ENCODE data around the gene SSBP3.
"Not testable (repeated sequence)": the region's sequence is repeated elsewhere in the genome, so short reads cannot be mapped to it uniquely, and the experiment has no call there.

The SSBP3 gene

GRCh38 chr1:54237586-54237985 lies 168.6 kb downstream of the SSBP3 start:
- Histone ChIP-seq H3K36me3 (ENCODE audit: control insufficient read depth, low read depth, low read length) (peaks cover 37% of the 10 kb centered on the region), H3K4me1 (ENCODE audit: control insufficient read depth, low read depth, low read length) (no peaks in the 10 kb centered on the region), H3K9me3 (ENCODE audit: control insufficient read depth, low read depth, low read length) (no peaks in the 10 kb centered on the region), H3K9ac (ENCODE audit: low read length) (no peak overlapping the region), H3K27me3 (ENCODE audit: control insufficient read depth, insufficient read depth, low read length) (no peaks in the 10 kb centered on the region), H3K27ac (ENCODE audit: low read length) (no peak overlapping the region), H3K4me3 (ENCODE audit: low read length) (no peak overlapping the region)

- Histone ChIP-seq H3K27me3 (ENCODE audit: control insufficient read depth, insufficient read depth, low read length) (no peaks in the 10 kb centered on the region), H3K36me3 (ENCODE audit: control insufficient read depth, low read depth, low read length) (peaks cover 25% of the 10 kb centered on the region), H3K4me3 (ENCODE audit: low read length) (no peak overlapping the region), H3K9me3 (ENCODE audit: control insufficient read depth, low read depth, low read length) (no peaks in the 10 kb centered on the region), H3K9ac (ENCODE audit: low read length) (no peak overlapping the region), H3K4me1 (ENCODE audit: control insufficient read depth, low read depth, low read length) (no peaks in the 10 kb centered on the region), H3K27ac (ENCODE audit: low read length) (no peak overlapping the region)
These were observed 171.9 kb downstream of the SSBP3 start for GRCh38 chr1:54234284-54234683.

- not testable (repeated sequence) for H3K4me3 ChIP-seq (ENCODE audit: low read length); H3K27me3 ChIP-seq (ENCODE audit: control insufficient read depth, insufficient read depth, low read length); H3K9me3 ChIP-seq (ENCODE audit: control insufficient read depth, low read depth, low read length); H3K27ac ChIP-seq (ENCODE audit: low read length); H3K9ac ChIP-seq (ENCODE audit: low read length); H3K4me1 ChIP-seq (ENCODE audit: control insufficient read depth, low read depth, low read length)
- peaks cover 18% of the 10 kb centered on the region for H3K36me3 ChIP-seq (ENCODE audit: control insufficient read depth, low read depth, low read length)
These were observed 173.0 kb downstream of the SSBP3 start for GRCh38 chr1:54233196-54233595.

GRCh38 chr1:54230507-54231339 lies 175.5 kb downstream of the SSBP3 start:
- H3K27ac ChIP-seq (ENCODE audit: low read length): no peak overlapping the region
- no peak overlapping the region for H3K4me3 ChIP-seq (ENCODE audit: low read length)

GRCh38 chr1:54229281-54229891 lies 176.8 kb downstream of the SSBP3 start:
- Histone ChIP-seq H3K4me3 (ENCODE audit: low read length) (no peak overlapping the region), H3K27me3 (ENCODE audit: control insufficient read depth, insufficient read depth, low read length) (no peaks in the 10 kb centered on the region), H3K4me1 (ENCODE audit: control insufficient read depth, low read depth, low read length) (no peaks in the 10 kb centered on the region), H3K9ac (ENCODE audit: low read length) (no peak overlapping the region), H3K36me3 (ENCODE audit: control insufficient read depth, low read depth, low read length) (peaks cover 6% of the 10 kb centered on the region), H3K9me3 (ENCODE audit: control insufficient read depth, low read depth, low read length) (no peaks in the 10 kb centered on the region), H3K27ac (ENCODE audit: low read length) (no peak overlapping the region)

More at GRCh38 chr1:54230507-54231339, 175.5 kb downstream of the SSBP3 start:
- Histone ChIP-seq H3K9ac (ENCODE audit: low read length) (no peak overlapping the region), H3K36me3 (ENCODE audit: control insufficient read depth, low read depth, low read length) (peaks cover 3% of the 10 kb centered on the region), H3K9me3 (ENCODE audit: control insufficient read depth, low read depth, low read length) (no peaks in the 10 kb centered on the region), H3K27me3 (ENCODE audit: control insufficient read depth, insufficient read depth, low read length) (no peaks in the 10 kb centered on the region), H3K4me1 (ENCODE audit: control insufficient read depth, low read depth, low read length) (no peaks in the 10 kb centered on the region)

GRCh38 chr1:54228638-54229079 lies 177.5 kb downstream of the SSBP3 start:
- H3K36me3 ChIP-seq (ENCODE audit: control insufficient read depth, low read depth, low read length): peaks cover 6% of the 10 kb centered on the region
- no peaks in the 10 kb centered on the region for H3K27me3 ChIP-seq (ENCODE audit: control insufficient read depth, insufficient read depth, low read length)
- no peak overlapping the region for H3K27ac ChIP-seq (ENCODE audit: low read length)
- no peak overlapping the region for H3K9ac ChIP-seq (ENCODE audit: low read length)
- H3K9me3 ChIP-seq (ENCODE audit: control insufficient read depth, low read depth, low read length): no peaks in the 10 kb centered on the region
- no peaks in the 10 kb centered on the region for H3K4me1 ChIP-seq (ENCODE audit: control insufficient read depth, low read depth, low read length)
- H3K4me3 ChIP-seq (ENCODE audit: low read length): no peak overlapping the region

GRCh38 chr1:54227891-54228310 lies 178.3 kb downstream of the SSBP3 start:
- H3K9ac ChIP-seq (ENCODE audit: low read length): no peak overlapping the region

GRCh38 chr1:54227091-54227602 lies 179.0 kb downstream of the SSBP3 start:
- H3K36me3 ChIP-seq (ENCODE audit: control insufficient read depth, low read depth, low read length): peaks cover 6% of the 10 kb centered on the region
- H3K27ac ChIP-seq (ENCODE audit: low read length): no peak overlapping the region
- H3K4me1 ChIP-seq (ENCODE audit: control insufficient read depth, low read depth, low read length): no peaks in the 10 kb centered on the region
- H3K4me3 ChIP-seq (ENCODE audit: low read length): no peak overlapping the region
- H3K9ac ChIP-seq (ENCODE audit: low read length): no peak overlapping the region
- no peaks in the 10 kb centered on the region for H3K27me3 ChIP-seq (ENCODE audit: control insufficient read depth, insufficient read depth, low read length)
- H3K9me3 ChIP-seq (ENCODE audit: control insufficient read depth, low read depth, low read length): no peaks in the 10 kb centered on the region

More at GRCh38 chr1:54227891-54228310, 178.3 kb downstream of the SSBP3 start:
- peaks cover 6% of the 10 kb centered on the region for H3K36me3 ChIP-seq (ENCODE audit: control insufficient read depth, low read depth, low read length)
- no peaks in the 10 kb centered on the region for H3K27me3 ChIP-seq (ENCODE audit: control insufficient read depth, insufficient read depth, low read length)
- H3K27ac ChIP-seq (ENCODE audit: low read length): no peak overlapping the region
- no peaks in the 10 kb centered on the region for H3K4me1 ChIP-seq (ENCODE audit: control insufficient read depth, low read depth, low read length)
- H3K4me3 ChIP-seq (ENCODE audit: low read length): no peak overlapping the region
- no peaks in the 10 kb centered on the region for H3K9me3 ChIP-seq (ENCODE audit: control insufficient read depth, low read depth, low read length)

GRCh38 chr1:54225986-54226559 lies 180.1 kb downstream of the SSBP3 start:
- no peaks in the 10 kb centered on the region for H3K9me3 ChIP-seq (ENCODE audit: control insufficient read depth, low read depth, low read length)
- no peak overlapping the region for H3K27ac ChIP-seq (ENCODE audit: low read length)
- no peaks in the 10 kb centered on the region for H3K27me3 ChIP-seq (ENCODE audit: control insufficient read depth, insufficient read depth, low read length)
- H3K36me3 ChIP-seq (ENCODE audit: control insufficient read depth, low read depth, low read length): peaks cover 6% of the 10 kb centered on the region
- no peaks in the 10 kb centered on the region for H3K4me1 ChIP-seq (ENCODE audit: control insufficient read depth, low read depth, low read length)
- no peak overlapping the region for H3K9ac ChIP-seq (ENCODE audit: low read length)
- no peak overlapping the region for H3K4me3 ChIP-seq (ENCODE audit: low read length)

- Histone ChIP-seq H3K27ac (ENCODE audit: low read length) (no peak overlapping the region), H3K27me3 (ENCODE audit: control insufficient read depth, insufficient read depth, low read length) (no peaks in the 10 kb centered on the region), H3K4me3 (ENCODE audit: low read length) (no peak overlapping the region), H3K36me3 (ENCODE audit: control insufficient read depth, low read depth, low read length) (peaks cover 6% of the 10 kb centered on the region), H3K9ac (ENCODE audit: low read length) (no peak overlapping the region), H3K9me3 (ENCODE audit: control insufficient read depth, low read depth, low read length) (no peaks in the 10 kb centered on the region), H3K4me1 (ENCODE audit: control insufficient read depth, low read depth, low read length) (no peaks in the 10 kb centered on the region)
These were observed 180.8 kb downstream of the SSBP3 start for GRCh38 chr1:54225378-54225777.

- H3K9ac ChIP-seq (ENCODE audit: low read length): no peak overlapping the region
- no peaks in the 10 kb centered on the region for H3K9me3 ChIP-seq (ENCODE audit: control insufficient read depth, low read depth, low read length)
- no peak overlapping the region for H3K27ac ChIP-seq (ENCODE audit: low read length)
- H3K4me1 ChIP-seq (ENCODE audit: control insufficient read depth, low read depth, low read length): no peaks in the 10 kb centered on the region
- H3K27me3 ChIP-seq (ENCODE audit: control insufficient read depth, insufficient read depth, low read length): no peaks in the 10 kb centered on the region
- H3K4me3 ChIP-seq (ENCODE audit: low read length): no peak overlapping the region
- H3K36me3 ChIP-seq (ENCODE audit: control insufficient read depth, low read depth, low read length): peaks cover 6% of the 10 kb centered on the region
These were observed 182.0 kb downstream of the SSBP3 start for GRCh38 chr1:54224233-54224632.
